Panc1 (cell line): ENCODE measurements around the gene CARMIL1.

Experiments
- SIN3A ChIP-seq: IDR thresholded peaks from 2 replicates; pipeline ENCODE4 v1.6.1; 2012; ENCODE audit warnings: low read depth, mild to moderate bottlenecking, low read length, moderate library complexity, borderline replicate concordance; ENCODE audit not compliant: insufficient read depth
- TF ChIP-seq, protein P1 (sequence below): fragments of 450-650 bp; IDR thresholded peaks from 2 replicates; pipeline ENCODE4 v1.5.1; 2017; ENCODE audit warnings: mild to moderate bottlenecking

DNA sequence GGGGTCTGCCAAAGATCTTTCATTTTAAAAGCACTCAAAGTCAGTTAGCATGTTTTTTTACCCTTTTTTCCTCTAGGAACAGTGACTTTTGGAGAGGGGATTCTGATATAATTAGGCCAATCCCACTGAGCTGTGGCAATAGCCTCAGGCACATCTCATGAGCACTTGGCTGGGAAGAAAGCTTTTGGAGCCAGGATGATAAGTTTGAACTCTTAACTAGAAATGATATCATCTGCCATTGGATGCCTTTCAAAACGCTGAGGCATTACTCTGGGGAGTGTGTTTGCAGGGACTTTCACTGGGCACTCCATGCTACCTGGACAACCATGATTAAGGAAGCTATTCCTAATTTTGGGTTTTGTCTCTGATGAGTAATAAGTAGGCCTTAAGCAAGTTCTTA lies 376.5 kb downstream of the CARMIL1 start:
- no peak for TF ChIP-seq SIN3A
- TF ChIP-seq, protein P1, sequence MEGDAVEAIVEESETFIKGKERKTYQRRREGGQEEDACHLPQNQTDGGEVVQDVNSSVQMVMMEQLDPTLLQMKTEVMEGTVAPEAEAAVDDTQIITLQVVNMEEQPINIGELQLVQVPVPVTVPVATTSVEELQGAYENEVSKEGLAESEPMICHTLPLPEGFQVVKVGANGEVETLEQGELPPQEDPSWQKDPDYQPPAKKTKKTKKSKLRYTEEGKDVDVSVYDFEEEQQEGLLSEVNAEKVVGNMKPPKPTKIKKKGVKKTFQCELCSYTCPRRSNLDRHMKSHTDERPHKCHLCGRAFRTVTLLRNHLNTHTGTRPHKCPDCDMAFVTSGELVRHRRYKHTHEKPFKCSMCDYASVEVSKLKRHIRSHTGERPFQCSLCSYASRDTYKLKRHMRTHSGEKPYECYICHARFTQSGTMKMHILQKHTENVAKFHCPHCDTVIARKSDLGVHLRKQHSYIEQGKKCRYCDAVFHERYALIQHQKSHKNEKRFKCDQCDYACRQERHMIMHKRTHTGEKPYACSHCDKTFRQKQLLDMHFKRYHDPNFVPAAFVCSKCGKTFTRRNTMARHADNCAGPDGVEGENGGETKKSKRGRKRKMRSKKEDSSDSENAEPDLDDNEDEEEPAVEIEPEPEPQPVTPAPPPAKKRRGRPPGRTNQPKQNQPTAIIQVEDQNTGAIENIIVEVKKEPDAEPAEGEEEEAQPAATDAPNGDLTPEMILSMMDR: no peak
